Heart left ventricle (tissue), 13 donors: Measurements from ENCODE around the gene LIAS.

ENCODE experiments used
- POLR2A ChIP-seq, 2 donors: fragments of 450-650 bp; IDR thresholded peaks; one replicate each; pipeline ENCODE4 v1.6.1; 2017; ENCODE audit warnings: antibody characterized with exemption in 2 of 2, mild to moderate bottlenecking in 2 of 2, moderate library complexity in 2 of 2
- TF ChIP-seq, protein P1 (sequence below), 12 donors: fragments of 200-600 bp; sonication (generic) in 4 of 12; IDR thresholded peaks; one replicate each; pipeline versions ENCODE4 v1.5.0 to v1.8.0; 2018 to 2022; ENCODE audit warnings: antibody characterized with exemption in 12 of 12, mild to moderate bottlenecking in 5 of 12
- donor health status: ischemic (EF 13 %, LVEDD 7.1; RV severe dilation, severe dysfunction).
- donor health status: DM: no; HTN: yes; CAD: no.
- donor health status: DM: no; HTN: no; CAD: no.
- donor health status: ischemic (EF 25% LVEDD 6.9; RV normal size, moderate dysfunction).
- donor health status: ischemic (EF 25% LVEDD 5.7; RV mildly dilated, moderate dysfunction).
- donor health status: ischemic (EF 35%, LVEDD 5.7; RV mildly dilated, moderate dysfunction).
- donor health status: nonischemic (EF 11% LVEDD 7.7; RV severe dilation, severe dysfunction).
- donor health status: DM: yes; HTN: yes; CAD: no.
- donor health status: PGD.
- donor health status: ischemic (EF 29% LVEDD 5.4; RV normal size, mild dysfunction).
- donor health status: nonischemic (EF 23%, LVEDD 6.1; RV moderate dilation, normal function).

GRCh38 chr4:39429476-39430334 is 29.2 kb upstream of the LIAS start:
- TF ChIP-seq, protein P1, sequence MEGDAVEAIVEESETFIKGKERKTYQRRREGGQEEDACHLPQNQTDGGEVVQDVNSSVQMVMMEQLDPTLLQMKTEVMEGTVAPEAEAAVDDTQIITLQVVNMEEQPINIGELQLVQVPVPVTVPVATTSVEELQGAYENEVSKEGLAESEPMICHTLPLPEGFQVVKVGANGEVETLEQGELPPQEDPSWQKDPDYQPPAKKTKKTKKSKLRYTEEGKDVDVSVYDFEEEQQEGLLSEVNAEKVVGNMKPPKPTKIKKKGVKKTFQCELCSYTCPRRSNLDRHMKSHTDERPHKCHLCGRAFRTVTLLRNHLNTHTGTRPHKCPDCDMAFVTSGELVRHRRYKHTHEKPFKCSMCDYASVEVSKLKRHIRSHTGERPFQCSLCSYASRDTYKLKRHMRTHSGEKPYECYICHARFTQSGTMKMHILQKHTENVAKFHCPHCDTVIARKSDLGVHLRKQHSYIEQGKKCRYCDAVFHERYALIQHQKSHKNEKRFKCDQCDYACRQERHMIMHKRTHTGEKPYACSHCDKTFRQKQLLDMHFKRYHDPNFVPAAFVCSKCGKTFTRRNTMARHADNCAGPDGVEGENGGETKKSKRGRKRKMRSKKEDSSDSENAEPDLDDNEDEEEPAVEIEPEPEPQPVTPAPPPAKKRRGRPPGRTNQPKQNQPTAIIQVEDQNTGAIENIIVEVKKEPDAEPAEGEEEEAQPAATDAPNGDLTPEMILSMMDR (IDR thresholded peaks at IDR 0.05) = no peak
- TF ChIP-seq POLR2A (IDR thresholded peaks at IDR 0.05) = no peak
